Measurements from ENCODE around the gene PPFIA3.

DNA sequence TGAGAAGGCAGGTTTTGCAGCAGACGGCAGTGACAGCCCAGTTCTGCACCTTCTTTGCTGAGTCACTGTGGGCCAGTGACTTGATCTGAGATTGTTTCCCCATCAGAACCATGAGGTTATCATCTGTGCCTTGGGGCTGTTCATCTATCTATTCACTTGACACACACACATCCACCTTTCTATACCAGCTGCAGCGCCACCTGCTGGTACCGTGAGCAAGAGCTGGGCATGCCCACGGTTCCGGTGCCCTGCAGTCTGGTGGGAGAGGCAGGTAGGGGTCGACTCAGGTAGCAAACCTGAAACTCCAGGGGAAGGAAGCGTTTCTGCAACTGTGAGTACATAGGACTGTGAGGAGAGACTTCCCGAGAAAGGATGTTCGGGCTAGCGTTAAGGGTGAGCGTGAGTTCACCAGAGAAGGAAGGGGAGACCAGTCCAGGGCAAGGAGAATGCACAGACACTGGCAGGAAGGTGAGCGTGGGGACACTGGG is 12.7 kb upstream of the PPFIA3 start:
- TF ChIP-seq, protein P1, sequence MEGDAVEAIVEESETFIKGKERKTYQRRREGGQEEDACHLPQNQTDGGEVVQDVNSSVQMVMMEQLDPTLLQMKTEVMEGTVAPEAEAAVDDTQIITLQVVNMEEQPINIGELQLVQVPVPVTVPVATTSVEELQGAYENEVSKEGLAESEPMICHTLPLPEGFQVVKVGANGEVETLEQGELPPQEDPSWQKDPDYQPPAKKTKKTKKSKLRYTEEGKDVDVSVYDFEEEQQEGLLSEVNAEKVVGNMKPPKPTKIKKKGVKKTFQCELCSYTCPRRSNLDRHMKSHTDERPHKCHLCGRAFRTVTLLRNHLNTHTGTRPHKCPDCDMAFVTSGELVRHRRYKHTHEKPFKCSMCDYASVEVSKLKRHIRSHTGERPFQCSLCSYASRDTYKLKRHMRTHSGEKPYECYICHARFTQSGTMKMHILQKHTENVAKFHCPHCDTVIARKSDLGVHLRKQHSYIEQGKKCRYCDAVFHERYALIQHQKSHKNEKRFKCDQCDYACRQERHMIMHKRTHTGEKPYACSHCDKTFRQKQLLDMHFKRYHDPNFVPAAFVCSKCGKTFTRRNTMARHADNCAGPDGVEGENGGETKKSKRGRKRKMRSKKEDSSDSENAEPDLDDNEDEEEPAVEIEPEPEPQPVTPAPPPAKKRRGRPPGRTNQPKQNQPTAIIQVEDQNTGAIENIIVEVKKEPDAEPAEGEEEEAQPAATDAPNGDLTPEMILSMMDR (IDR thresholded peaks at IDR 0.05; ENCODE audit: borderline replicate concordance, extremely low read depth, low read length, poor library complexity, severe bottlenecking) = peak; percentile 91
- TF ChIP-seq EZH2 (IDR thresholded peaks at IDR 0.05; ENCODE audit: borderline replicate concordance, low read depth, low read length, severe bottlenecking) = no peak
